ENCODE data around the gene SLCO1B3. TPM values are rescaled to one million over a fixed set of nuclear protein-coding genes. Genes with fewer than 3 reads are reported as not detected.

SLCO1B3 gene
- total and polyA plus RNA-seq, 4 donors, result 33.1 to 274 (median 162) TPM

- Histone ChIP-seq H3K9me3 (ENCODE audit: control insufficient read depth in 4 of 4, low read length in 3 of 4) (no peaks in the 10 kb centered on the region), H3K4me3 (ENCODE audit: low read depth in 1 of 3, low read length in 3 of 3) (no peak overlapping the region), H3K9ac (ENCODE audit: low read depth in 1 of 2, low read length in 2 of 2) (no peak overlapping the region), H3K27me3 (ENCODE audit: control insufficient read depth in 4 of 4, insufficient read depth in 4 of 4, low read length in 3 of 4) (no peaks in the 10 kb centered on the region), H3K27ac (ENCODE audit: low read depth in 1 of 2, low read length in 2 of 2) (no peak overlapping the region), H3K36me3 (ENCODE audit: control insufficient read depth in 4 of 4, insufficient read depth in 3 of 4, low read depth in 1 of 4, low read length in 3 of 4) (peaks cover 0 to 2% (median 0%) of the 10 kb centered on the region in 4 donors), H3K4me1 (ENCODE audit: control insufficient read depth in 4 of 4, insufficient read depth in 4 of 4, low read length in 3 of 4) (peaks cover 2 to 14% (median 9%) of the 10 kb centered on the region in 4 donors)
- TF ChIP-seq SP1 (IDR thresholded peaks at IDR 0.05) (no peak), RXRA (IDR thresholded peaks at IDR 0.05) (no peak), RAD21 (IDR thresholded peaks at IDR 0.05) (no peak), JUND (IDR thresholded peaks at IDR 0.05) (no peak), NR2F2 (IDR thresholded peaks at IDR 0.05) (no peak), FOXA1 (IDR thresholded peaks at IDR 0.05) (no peak), CTCF (IDR thresholded peaks at IDR 0.05; ENCODE audit: low read depth, low read length, missing input control) (no peak), HNF4G (IDR thresholded peaks at IDR 0.05) (no peak), GABPA (IDR thresholded peaks at IDR 0.05 in 1 of 2, conservative IDR thresholded peaks at IDR 0.05 in 1 of 2) (no peak), MAX (IDR thresholded peaks at IDR 0.05) (no peak), ATF3 (IDR thresholded peaks at IDR 0.05) (no peak), REST (IDR thresholded peaks at IDR 0.05) (no peak), ZBTB33 (IDR thresholded peaks at IDR 0.05) (no peak), HNF4A (conservative IDR thresholded peaks at IDR 0.05) (no peak), YY1 (IDR thresholded peaks at IDR 0.05) (no peak), TAF1 (conservative IDR thresholded peaks at IDR 0.05) (no peak), FOXA2 (IDR thresholded peaks at IDR 0.05) (no peak), EGR1 (IDR thresholded peaks at IDR 0.05; ENCODE audit: low read depth in 2 of 2) (no peak)
- WGBS, result 57% methylated on average over 4 of the region's 4 CpGs
- DNase-seq (ENCODE audit: low spot score), result no peak
Measured at GRCh38 chr12:20832911-20833310, 22.4 kb downstream of the SLCO1B3 start.
